Measurements from ENCODE around the gene METTL24.

GRCh38 chr6:110325197-110325596 is 33.0 kb downstream of the METTL24 start:
- TF ChIP-seq CTCF (IDR thresholded peaks at IDR 0.05) (no peak), ZFX (IDR thresholded peaks at IDR 0.05; ENCODE audit: borderline replicate concordance) (no peak)
